Naive B cell (primary cell): ENCODE data around the gene MYO1H. TPM values are rescaled to one million over a fixed set of nuclear protein-coding genes. Genes with fewer than 3 reads are reported as not detected.

ENCODE experiments used
- ATAC-seq, 2 donors: fragments of 150-1000 bp; cut with Tn5 transposase; 2 replicates each; pipeline ENCODE4 v1.10.0; 2021; ENCODE audit warnings: low read depth in 2 of 2, mild to moderate bottlenecking in 2 of 2, moderate library complexity in 2 of 2
- DNase-seq: peaks from one replicate; pipeline ENCODE4 v3.0.0; 2022
- H3K27ac Mint-ChIP-seq, 6 donors: one replicate each; pipeline ENCODE4 v1.8.0; 2020 to 2022; ENCODE audit warnings: mild to moderate bottlenecking in 6 of 6, mixed read lengths in 6 of 6, moderate library complexity in 5 of 6, inconsistent platforms in 2 of 6
- H3K27me3 Mint-ChIP-seq, 3 donors: one replicate each; pipeline ENCODE4 v1.8.0; 2021 to 2022; ENCODE audit warnings: mixed read lengths in 3 of 3, mild to moderate bottlenecking in 1 of 3
- H3K36me3 Mint-ChIP-seq, 2 donors: one replicate each; pipeline ENCODE4 v1.8.0; 2020 to 2022; ENCODE audit warnings: mixed read lengths in 2 of 2, inconsistent platforms in 1 of 2, mild to moderate bottlenecking in 1 of 2
- H3K4me1 Mint-ChIP-seq, 3 donors: one replicate each; pipeline ENCODE4 v1.8.0; 2020 to 2022; ENCODE audit warnings: mixed read lengths in 3 of 3, inconsistent platforms in 1 of 3, mild to moderate bottlenecking in 1 of 3, moderate library complexity in 1 of 3
- H3K4me3 Mint-ChIP-seq, 8 donors: one replicate each; pipeline ENCODE4 v1.8.0; 2020 to 2022; ENCODE audit warnings: mild to moderate bottlenecking in 8 of 8, mixed read lengths in 8 of 8, moderate library complexity in 8 of 8, inconsistent platforms in 2 of 8
- H3K9me3 Mint-ChIP-seq, 7 donors: one replicate each; pipeline ENCODE4 v1.8.0; 2020 to 2022; ENCODE audit warnings: mixed read lengths in 7 of 7, mild to moderate bottlenecking in 5 of 7, inconsistent platforms in 2 of 7, moderate library complexity in 1 of 7
- polyA plus RNA-seq, 6 donors: library from polyadenylated mRNA; unstranded; fragments of 300-500 nt; fragmentation: Illumina TruSeq; gene quantifications; one replicate each; pipeline ENCODE4 v1.2.3, GENCODE V29; 2021; ENCODE audit warnings: low read depth in 6 of 6

MYO1H gene, protein sequence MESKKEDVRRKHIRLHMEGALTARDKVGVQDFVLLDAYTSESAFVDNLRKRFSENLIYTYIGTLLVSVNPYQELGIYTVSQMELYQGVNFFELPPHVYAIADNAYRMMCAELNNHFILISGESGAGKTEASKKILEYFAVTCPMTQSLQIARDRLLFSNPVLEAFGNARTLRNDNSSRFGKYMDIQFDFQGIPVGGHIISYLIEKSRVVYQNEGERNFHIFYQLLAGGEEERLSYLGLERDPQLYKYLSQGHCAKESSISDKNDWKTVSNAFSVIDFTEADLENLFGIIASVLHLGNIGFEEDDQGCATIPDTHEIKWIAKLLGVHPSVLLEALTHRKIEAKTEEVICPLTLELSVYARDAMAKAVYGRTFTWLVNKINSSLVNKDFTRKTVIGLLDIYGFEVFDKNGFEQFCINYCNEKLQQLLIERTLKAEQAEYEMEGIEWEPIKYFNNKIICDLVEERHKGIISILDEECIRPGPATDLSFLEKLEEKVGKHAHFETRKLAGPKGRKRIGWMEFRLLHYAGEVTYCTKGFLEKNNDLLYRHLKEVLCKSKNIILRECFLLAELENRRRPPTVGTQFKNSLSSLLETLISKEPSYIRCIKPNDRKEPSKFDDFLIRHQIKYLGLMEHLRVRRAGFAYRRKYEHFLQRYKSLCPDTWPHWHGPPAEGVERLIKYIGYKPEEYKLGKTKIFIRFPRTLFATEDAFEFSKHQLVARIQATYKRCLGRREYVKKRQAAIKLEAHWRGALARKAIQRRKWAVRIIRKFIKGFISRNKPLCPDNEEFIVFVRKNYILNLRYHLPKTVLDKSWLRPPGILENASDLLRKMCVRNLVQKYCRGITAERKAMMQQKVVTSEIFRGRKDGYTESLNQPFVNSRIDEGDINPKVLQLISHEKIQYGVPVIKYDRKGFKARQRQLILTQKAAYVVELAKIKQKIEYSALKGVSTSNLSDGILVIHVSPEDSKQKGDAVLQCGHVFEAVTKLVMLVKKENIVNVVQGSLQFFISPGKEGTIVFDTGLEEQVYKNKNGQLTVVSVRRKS
- not detected for polyA plus RNA-seq

DNA sequence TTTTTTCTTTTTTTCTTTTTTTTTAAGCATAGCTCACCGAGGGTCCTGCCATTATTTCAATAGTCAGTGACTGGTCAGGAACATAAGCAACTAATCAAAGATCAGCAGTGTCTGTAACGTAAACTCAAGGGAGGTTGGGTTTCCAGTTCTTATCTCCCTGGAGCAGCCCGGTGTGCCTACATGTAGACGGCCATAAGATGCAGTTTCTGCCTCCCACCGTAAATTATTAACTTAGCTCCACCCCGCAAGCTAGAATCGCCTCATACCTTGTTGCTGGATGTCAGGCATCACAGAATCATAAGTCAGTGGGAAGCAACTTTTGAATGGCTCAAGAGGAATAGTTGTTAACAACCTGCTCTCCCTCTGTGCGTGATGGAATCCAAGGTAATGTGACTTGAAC is at the start of gene MYO1H:
Gene MYO1H (plus strand): TSS at position 312 of the 400 bp plus-strand sequence. CDS start 61 bp downstream, at position 373.
- Mint-ChIP-seq H3K4me3 (no peak within 1 kb of the TSS), H3K27me3 (peaks cover 7 to 27% (median 10%) of the 10 kb centered on the region in 3 donors), H3K36me3 (no peaks in the 10 kb centered on the region), H3K4me1 (no peaks in the 10 kb centered on the region), H3K27ac (peak within 1 kb of the TSS in 1 of 6 donors; percentile 66), H3K9me3 (peaks cover 0 to 12% (median 0%) of the 10 kb centered on the region in 7 donors)
- ATAC-seq (no peak), DNase-seq (no peak)

DNA sequence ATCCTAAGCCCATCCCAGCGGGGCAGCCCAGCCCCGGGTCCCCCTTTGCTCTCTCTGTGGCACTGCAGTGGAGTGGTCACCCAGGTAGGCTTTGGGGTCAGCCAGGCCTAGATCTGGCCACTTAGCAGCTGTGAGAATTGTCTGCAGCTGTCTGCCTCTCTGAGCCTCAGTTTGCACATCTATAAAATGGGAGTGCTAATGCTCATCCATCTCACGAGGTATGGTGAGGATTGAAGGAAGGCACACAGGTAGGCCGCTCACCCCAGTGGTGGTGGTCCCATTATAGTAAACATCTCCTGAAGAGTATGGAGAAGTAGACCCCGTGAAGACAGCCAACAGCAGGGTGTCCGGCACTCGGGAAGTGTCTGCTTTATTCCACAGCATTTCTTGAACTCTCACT is 47.9 kb upstream of the MYO1H start:
- Mint-ChIP-seq H3K4me1 (no peaks in the 10 kb centered on the region), H3K9me3 (peaks cover 0 to 2% (median 0%) of the 10 kb centered on the region in 7 donors), H3K36me3 (no peaks in the 10 kb centered on the region), H3K27ac (no peak overlapping the region), H3K27me3 (peaks cover 22 to 59% (median 46%) of the 10 kb centered on the region in 3 donors), H3K4me3 (no peak overlapping the region)
- ATAC-seq (no peak), DNase-seq (no peak)

DNA sequence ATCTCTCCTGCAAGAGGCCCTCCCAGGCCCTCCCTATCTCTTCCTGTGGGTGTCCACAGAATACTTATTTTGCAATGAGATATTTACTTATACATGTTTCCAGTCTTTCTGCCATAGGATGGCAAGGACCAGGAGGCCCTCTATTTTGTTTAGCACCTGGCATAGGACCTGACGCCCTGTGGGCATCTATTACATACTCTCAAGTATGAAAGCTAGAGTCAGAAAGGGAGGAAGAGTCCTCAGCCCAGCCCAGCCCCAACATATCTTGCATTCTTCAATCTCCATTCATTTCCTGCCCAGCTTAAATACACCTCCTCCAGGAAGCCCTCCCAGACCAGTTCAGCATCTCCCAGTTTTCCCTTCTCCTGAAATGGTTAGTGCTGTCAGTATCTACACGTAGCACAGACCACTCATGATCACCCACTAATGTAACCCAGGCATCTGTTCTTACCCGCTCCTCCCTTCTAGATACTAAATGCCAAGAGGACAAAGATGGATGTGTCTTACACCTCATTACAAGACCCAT is 46.0 kb upstream of the MYO1H start:
- no peak overlapping the region for H3K4me3 Mint-ChIP-seq
- peaks cover 30 to 61% (median 47%) of the 10 kb centered on the region in 3 donors for H3K27me3 Mint-ChIP-seq
- H3K4me1 Mint-ChIP-seq = no peaks in the 10 kb centered on the region
- ATAC-seq (no peak), DNase-seq (no peak)
- H3K9me3 Mint-ChIP-seq = peaks cover 0 to 2% (median 0%) of the 10 kb centered on the region in 7 donors
- no peaks in the 10 kb centered on the region for H3K36me3 Mint-ChIP-seq
- H3K27ac Mint-ChIP-seq = no peak overlapping the region

DNA sequence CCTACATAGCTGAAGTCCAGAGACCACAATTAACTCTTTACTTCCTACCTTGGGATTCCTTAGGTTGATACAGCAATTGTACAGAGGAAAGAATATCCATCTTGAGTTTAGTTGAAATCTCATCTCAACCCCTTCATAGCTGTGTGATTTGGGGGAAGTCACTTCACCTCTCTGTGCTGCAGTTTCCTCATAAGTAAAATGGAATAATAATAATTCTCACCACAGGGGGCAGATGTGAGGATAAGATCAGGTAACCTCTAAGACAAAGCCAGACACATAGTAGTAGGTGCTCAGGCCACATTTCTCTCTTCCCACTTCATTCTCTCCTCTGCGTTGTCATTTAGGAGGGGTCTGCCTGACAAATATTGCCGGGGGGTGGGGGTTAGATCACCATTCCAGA is 45.3 kb upstream of the MYO1H start:
- H3K36me3 Mint-ChIP-seq = no peaks in the 10 kb centered on the region
- H3K9me3 Mint-ChIP-seq = peaks cover 0 to 2% (median 0%) of the 10 kb centered on the region in 7 donors
- no peak overlapping the region for H3K4me3 Mint-ChIP-seq
- peaks cover 34 to 63% (median 53%) of the 10 kb centered on the region in 3 donors for H3K27me3 Mint-ChIP-seq
- no peaks in the 10 kb centered on the region for H3K4me1 Mint-ChIP-seq
- no peak overlapping the region for H3K27ac Mint-ChIP-seq
- ATAC-seq (no peak), DNase-seq (no peak)

DNA sequence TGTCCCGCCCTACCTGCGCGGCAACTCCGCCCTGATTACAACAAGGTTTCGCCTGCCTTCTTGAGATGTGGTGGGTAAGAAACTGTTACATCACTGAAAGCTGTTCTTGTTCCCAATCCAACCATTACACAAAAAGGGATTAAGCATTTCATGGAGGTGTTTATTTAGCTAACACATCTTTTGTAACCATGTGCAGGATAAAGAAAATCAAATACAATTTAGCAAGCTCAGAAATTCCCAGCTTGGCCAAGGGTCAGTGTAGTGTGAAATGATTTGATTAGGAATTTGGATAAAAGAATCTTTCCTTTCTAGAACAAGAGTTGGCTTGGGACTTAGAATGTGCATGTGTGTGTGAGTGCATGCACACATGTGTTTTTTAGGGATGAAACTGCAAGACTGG is 44.9 kb upstream of the MYO1H start:
- ATAC-seq (no peak), DNase-seq (no peak)
- H3K4me1 Mint-ChIP-seq = no peaks in the 10 kb centered on the region
- peaks cover 38 to 67% (median 57%) of the 10 kb centered on the region in 3 donors for H3K27me3 Mint-ChIP-seq
- H3K4me3 Mint-ChIP-seq = no peak overlapping the region
- peaks cover 0 to 2% (median 0%) of the 10 kb centered on the region in 7 donors for H3K9me3 Mint-ChIP-seq
- no peaks in the 10 kb centered on the region for H3K36me3 Mint-ChIP-seq
- no peak overlapping the region for H3K27ac Mint-ChIP-seq

DNA sequence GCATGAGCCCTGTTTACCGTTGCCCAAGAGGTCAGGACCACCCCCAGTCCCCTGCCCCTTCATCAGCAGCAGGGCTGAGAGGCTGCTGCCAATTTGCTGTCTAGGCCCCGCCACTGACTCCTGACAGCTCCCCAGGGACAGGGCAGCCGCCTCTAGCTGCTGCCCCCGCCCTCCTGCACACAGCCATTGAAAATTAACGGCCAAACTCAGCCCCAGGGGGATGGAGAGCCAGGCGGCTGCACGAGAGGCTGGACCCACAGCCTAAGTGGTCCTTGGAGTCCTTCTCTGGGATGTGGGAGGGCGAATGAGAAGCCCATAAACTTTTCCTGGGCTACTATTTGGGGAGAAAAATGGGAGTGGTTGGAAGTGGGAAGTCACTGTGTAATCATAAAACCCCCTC is 43.2 kb upstream of the MYO1H start:
- Mint-ChIP-seq H3K9me3 (peaks cover 0 to 2% (median 0%) of the 10 kb centered on the region in 7 donors), H3K4me1 (peaks cover 2 to 4% (median 4%) of the 10 kb centered on the region in 3 donors), H3K4me3 (no peak overlapping the region), H3K27me3 (peaks cover 43 to 80% (median 66%) of the 10 kb centered on the region in 3 donors), H3K36me3 (no peaks in the 10 kb centered on the region), H3K27ac (no peak overlapping the region)
- no peak for DNase-seq
- no peak for ATAC-seq

DNA sequence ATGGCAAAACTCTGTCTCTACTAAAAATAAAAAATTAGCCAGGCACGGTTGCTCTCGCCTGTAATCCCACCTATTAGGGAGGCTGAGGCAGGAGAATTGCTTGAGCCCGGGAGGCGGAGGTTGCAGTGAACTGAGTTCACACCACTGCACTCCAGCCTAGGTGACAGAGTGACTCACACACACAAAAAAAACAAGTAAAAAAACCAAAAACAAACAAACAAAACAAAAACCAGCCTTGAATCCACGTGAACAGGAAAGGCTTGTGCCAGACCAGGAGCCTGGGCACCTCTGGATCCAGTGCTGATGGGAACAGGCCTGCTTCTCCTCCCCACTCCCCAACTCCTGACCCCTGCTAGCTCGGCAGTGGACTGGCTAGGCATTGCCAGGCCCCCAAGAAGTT is 42.2 kb upstream of the MYO1H start:
- no peaks in the 10 kb centered on the region for H3K36me3 Mint-ChIP-seq
- DNase-seq = no peak
- peaks cover 49 to 86% (median 73%) of the 10 kb centered on the region in 3 donors for H3K27me3 Mint-ChIP-seq
- no peak overlapping the region for H3K4me3 Mint-ChIP-seq
- peaks cover 5 to 9% (median 8%) of the 10 kb centered on the region in 3 donors for H3K4me1 Mint-ChIP-seq
- no peak overlapping the region for H3K27ac Mint-ChIP-seq
- ATAC-seq = no peak
- H3K9me3 Mint-ChIP-seq = peaks cover 0 to 2% (median 0%) of the 10 kb centered on the region in 7 donors

DNA sequence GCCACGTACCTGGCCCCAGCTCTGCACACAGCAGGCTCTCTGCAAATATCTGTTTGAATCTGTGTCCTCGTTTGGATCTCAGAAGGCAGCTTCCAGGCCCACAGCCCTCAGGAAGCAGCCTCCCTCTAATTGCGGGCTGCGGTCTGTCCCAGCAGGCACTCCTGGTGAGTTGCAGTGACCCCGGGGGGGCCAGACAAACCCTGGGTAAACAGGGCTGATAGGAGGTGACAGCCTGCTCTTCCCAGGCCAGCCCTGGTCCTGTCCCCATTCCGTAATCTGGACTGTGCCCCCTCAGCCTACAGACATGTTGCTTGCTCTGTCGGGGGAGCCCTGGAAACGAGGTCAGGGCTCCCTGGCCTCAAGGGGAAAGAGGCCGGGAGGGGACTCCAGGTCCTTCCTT is 40.6 kb upstream of the MYO1H start:
- H3K4me1 Mint-ChIP-seq = peaks cover 8 to 12% (median 11%) of the 10 kb centered on the region in 3 donors
- no peak for DNase-seq
- H3K27ac Mint-ChIP-seq = no peak overlapping the region

DNA sequence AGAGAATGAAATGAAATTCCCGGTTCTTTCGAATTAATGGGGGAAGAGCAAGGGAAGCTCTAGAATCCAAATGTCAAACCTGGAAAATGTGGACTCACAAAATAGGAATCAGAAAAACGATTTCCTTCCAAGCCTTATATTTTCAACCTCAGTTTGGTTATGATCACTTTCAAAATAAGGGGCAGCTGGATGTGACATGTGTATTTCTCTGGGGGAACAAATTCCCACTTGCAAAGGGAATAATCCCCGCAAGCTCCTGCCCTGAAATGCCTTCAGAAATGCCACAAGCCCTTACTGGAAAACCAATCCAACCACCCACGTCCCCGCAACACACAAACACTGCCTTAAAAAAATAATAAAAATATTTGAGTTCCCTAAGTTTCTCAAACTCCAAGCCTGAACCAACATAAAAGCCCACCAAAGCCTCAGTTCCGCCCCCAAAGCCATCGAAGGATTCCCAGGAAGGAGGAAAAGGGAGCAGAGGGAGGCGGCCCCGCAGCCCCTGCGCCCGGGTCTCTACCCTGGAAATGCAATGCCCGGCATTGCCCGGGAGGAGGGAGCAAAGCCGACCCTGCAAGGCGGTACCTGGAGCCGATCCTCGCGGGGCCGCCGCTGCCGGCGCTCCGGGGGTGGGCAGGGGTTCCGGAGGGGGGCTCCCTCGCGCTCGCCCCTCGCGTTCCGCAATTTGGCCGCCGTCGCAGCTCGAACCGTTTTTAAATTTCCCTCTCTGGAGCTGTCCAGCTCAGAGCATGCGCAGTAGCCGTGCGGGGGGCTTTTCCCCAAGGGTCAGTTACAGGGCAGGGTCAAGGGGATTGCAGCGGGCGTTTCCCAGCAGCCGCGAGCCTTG is 38.9 kb upstream of the MYO1H start, which contains the start of gene FOXN4:
Gene FOXN4 (minus strand): TSS at position 751 of the 847 bp plus-strand sequence. CDS start 963 bp downstream, outside the sequence.
- DNase-seq = no peak
- H3K27me3 Mint-ChIP-seq = peaks cover 44 to 79% (median 71%) of the 10 kb centered on the region in 3 donors
- H3K9me3 Mint-ChIP-seq = no peaks in the 10 kb centered on the region
- peaks cover 8 to 12% (median 11%) of the 10 kb centered on the region in 3 donors for H3K4me1 Mint-ChIP-seq
- H3K27ac Mint-ChIP-seq = peak within 1 kb of the TSS in 1 of 6 donors; percentile 44
- H3K36me3 Mint-ChIP-seq = no peaks in the 10 kb centered on the region
- H3K4me3 Mint-ChIP-seq = peak within 1 kb of the TSS; percentile 64 to 93 (median 88)
- no peak for ATAC-seq

More for the DNA sequence above, 40.6 kb upstream of the MYO1H start:
- no peaks in the 10 kb centered on the region for H3K36me3 Mint-ChIP-seq
- H3K4me3 Mint-ChIP-seq = no peak overlapping the region
- H3K27me3 Mint-ChIP-seq = peaks cover 49 to 86% (median 76%) of the 10 kb centered on the region in 3 donors
- no peak for ATAC-seq
- peaks cover 0 to 1% (median 0%) of the 10 kb centered on the region in 7 donors for H3K9me3 Mint-ChIP-seq

DNA sequence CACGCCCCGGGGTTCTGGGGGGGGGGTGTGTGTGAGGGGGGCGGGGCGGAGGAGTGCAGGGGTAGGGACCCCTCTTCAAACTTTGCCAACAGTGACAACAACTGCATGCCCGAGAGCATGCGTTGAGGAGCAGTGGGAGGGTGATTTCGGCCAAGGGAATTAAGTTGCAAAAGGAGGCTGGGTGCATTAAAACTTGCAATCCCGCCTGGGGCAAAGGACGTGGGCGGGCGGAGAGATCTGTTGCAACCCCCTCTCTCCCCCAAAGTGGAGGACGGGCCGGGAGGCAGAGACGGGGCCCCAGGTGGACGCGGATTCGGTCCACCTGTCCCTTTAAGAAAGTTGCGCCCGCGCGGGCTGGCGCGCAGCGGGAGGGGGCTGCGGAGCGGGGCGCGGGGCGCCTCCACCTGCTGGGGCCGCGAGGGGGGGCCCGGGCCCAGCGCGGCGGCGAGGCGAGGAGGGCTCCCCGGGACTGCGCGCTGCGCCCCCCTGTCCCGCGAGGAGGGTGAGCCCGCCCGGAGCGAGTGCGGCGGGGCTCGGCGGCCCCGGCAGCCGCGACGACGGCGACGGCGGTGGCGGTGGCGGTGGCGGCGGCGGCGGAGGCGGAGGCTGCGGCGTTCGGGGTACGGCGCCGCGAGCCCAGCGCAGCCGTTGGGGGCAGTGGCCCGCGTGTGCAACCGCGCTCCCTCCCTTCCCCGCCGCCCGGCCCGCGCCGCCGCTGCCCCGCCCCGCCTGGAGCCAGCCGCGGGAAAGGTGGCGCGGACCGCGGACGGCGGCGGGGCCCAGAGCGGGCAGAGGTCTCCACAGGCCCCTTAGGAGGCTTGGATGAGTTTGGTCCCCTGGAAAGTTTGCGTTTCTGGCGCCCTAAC is 38.1 kb upstream of the MYO1H start:
- H3K9me3 Mint-ChIP-seq = no peaks in the 10 kb centered on the region
- peak overlapping the region; percentile 64 to 93 (median 88) for H3K4me3 Mint-ChIP-seq
- peak overlapping the region in 1 of 6 donors; percentile 44 for H3K27ac Mint-ChIP-seq
- peaks cover 8 to 12% (median 11%) of the 10 kb centered on the region in 3 donors for H3K4me1 Mint-ChIP-seq
- no peaks in the 10 kb centered on the region for H3K36me3 Mint-ChIP-seq
- no peak for DNase-seq
- peaks cover 44 to 75% (median 65%) of the 10 kb centered on the region in 3 donors for H3K27me3 Mint-ChIP-seq
- ATAC-seq = peak; percentile 41 to 54

DNA sequence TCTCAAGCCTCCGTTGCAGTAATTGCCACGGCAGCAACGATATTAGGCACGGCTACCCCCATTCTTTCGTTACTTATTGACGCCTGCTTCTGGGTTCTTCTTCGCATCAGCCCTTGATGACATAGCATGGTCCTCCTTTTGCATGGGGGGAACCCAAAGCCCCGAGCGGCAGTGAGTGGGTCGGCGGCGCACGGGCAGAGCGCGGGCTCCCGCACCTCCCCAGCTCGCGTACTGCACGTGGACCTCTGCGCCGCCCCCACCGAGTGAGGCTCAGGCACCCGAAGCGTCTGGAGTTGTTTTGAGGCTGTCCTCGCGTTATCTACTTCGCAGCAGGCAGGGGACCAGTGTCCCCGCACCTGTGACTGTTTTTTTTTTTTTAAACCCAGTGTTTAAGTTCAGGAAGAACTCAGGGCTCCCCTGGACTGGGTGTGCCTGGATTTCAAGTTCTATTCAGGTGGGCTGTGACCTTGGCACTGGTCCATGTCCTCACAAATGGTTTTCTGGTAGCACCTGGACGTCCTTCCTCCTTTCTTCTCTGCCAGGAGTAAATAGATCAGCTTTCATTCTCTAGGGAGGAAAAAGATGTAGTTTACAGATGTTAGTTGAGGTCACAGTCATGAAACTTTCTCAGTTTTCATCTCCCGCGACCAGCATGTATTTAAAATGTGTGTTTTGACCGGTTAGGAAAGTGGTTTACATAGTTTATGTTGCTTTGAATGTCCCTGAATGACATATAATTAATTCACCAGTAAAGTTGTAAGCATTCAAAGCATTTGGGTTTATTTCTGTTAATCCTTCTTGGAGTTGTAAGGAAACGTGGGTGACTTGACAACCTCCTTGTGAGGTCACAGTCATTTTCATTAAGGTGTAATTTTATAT is 37.2 kb upstream of the MYO1H start:
- Mint-ChIP-seq H3K27ac (no peak overlapping the region), H3K4me1 (peaks cover 8 to 12% (median 11%) of the 10 kb centered on the region in 3 donors), H3K27me3 (peaks cover 48 to 66% (median 59%) of the 10 kb centered on the region in 3 donors), H3K4me3 (peak overlapping the region; percentile 63 to 87 (median 86)), H3K36me3 (no peaks in the 10 kb centered on the region), H3K9me3 (no peaks in the 10 kb centered on the region)
- DNase-seq (no peak), ATAC-seq (peak; percentile 28 to 30)
